ENCODE results near the gene OST4.

- no peak for TF ChIP-seq CTCF (IDR thresholded peaks at IDR 0.05)
- TF ChIP-seq POLR2A (IDR thresholded peaks at IDR 0.05) = no peak
- TF ChIP-seq EP300 (IDR thresholded peaks at IDR 0.05) = no peak
Measured at GRCh38 chr2:27029051-27029450, 42.4 kb downstream of the OST4 start.

Data from tibial nerve (tissue), 4 donors.